ENCODE data around the gene DIO1. TPM values are rescaled to one million over a fixed set of nuclear protein-coding genes. Genes with fewer than 3 reads are reported as not detected.

The DIO1 gene
- total and polyA plus RNA-seq, 9 of the 15 experiments (the other 6 are each of a cell fraction or from before 2014, with no cell fraction given): not detected

- TF ChIP-seq CHAMP1 (IDR thresholded peaks at IDR 0.05) (no peak), REST (IDR thresholded peaks at IDR 0.05; ENCODE audit: borderline replicate concordance) (peak; percentile 79; the same call in 1 of the 2 replicates), REST (CRISPR knock-in tag; IDR thresholded peaks at IDR 0.05; ENCODE audit: low read depth) (no peak), C11orf30 (IDR thresholded peaks at IDR 0.05; ENCODE audit: low read depth) (no peak), ZNF140 (CRISPR knock-in tag; IDR thresholded peaks at IDR 0.05) (no peak), CHCHD3 (CRISPR knock-in tag; IDR thresholded peaks at IDR 0.05) (no peak), DMBX1 (CRISPR knock-in tag; IDR thresholded peaks at IDR 0.05; ENCODE audit: borderline replicate concordance) (no peak)
- TF ChIP-seq, protein P1, sequence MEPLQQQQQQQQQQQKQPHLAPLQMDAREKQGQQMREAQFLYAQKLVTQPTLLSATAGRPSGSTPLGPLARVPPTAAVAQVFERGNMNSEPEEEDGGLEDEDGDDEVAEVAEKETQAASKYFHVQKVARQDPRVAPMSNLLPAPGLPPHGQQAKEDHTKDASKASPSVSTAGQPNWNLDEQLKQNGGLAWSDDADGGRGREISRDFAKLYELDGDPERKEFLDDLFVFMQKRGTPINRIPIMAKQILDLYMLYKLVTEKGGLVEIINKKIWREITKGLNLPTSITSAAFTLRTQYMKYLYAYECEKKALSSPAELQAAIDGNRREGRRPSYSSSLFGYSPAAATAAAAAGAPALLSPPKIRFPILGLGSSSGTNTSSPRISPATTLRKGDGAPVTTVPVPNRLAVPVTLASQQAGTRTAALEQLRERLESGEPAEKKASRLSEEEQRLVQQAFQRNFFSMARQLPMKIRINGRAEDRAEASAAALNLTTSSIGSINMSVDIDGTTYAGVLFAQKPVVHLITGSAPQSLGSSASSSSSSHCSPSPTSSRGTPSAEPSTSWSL (CRISPR knock-in tag; IDR thresholded peaks at IDR 0.05; ENCODE audit: borderline replicate concordance): no peak
These were observed 15.4 kb upstream of the DIO1 start (continued) for GRCh38 chr1:53878492-53879105.
